HG03575 (cell line): ENCODE results near the gene RHEBL1.

ENCODE experiments used
- ATAC-seq: cut with Tn5 transposase; IDR thresholded peaks from one replicate; pipeline ENCODE4 v1.9.1; 2021; ENCODE audit not compliant: unreplicated experiment, insufficient number of reproducible peaks, low FRiP score; ENCODE audit errors: extremely low read depth

RHEBL1 gene

GRCh38 chr12:49026678-49027480 lies 42.9 kb downstream of the RHEBL1 start:
- ATAC-seq, result no peak

- no peak for ATAC-seq
Observed at GRCh38 chr12:49026101-49026500, 43.7 kb downstream of the RHEBL1 start.

DNA sequence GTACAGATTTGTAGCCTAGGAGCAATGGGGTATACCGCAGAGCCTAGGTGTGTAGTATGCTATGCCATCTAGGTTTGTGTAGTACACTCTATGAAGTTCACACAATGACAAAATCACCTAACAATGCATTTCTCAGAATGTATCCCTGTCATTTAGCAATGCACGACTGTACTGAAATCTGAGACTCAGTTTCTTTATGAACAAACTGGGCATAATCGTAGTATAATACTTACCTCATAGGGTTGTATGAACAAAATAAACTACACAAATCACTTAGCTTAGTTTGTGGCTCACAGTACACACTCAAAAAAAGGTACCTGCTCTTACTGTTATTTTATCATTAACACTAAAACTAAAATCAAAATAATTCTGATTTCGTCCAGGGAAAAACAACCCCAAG lies 44.3 kb downstream of the RHEBL1 start:
- ATAC-seq, result no peak

GRCh38 chr12:49024543-49024942 lies 45.2 kb downstream of the RHEBL1 start:
- ATAC-seq, result no peak

- no peak for ATAC-seq
Observed at GRCh38 chr12:49023812-49024211, 46.0 kb downstream of the RHEBL1 start.

DNA sequence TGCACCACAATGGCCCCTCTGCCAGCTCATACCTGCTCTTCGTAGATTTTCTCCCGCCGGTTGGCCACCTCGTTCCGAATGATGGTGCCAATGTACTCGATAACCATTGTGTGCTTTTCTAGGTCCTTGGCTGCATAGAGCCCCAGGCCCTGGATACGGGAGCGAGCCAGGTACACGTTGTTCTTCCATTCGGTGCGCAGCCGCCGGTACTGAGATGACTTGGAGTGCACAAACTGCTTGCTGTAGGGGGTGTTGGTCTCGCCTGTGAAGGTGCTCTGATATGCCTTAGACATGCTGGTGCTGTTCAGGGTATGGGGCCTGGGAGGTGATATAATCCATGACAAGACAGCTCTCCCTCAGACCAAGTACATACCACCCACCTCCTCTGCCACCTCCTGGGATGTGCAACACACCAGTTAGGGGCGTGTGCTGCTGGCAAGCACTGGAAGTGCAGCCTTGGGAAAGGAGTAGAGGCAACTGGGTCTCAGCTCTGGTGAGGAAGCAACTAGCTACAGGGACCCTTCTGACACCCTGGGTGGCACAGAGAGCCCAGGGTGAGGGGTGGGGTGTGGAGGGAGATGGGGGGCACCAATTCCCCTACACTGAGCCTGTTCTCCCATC lies 47.1 kb downstream of the RHEBL1 start:
- ATAC-seq, result no peak

DNA sequence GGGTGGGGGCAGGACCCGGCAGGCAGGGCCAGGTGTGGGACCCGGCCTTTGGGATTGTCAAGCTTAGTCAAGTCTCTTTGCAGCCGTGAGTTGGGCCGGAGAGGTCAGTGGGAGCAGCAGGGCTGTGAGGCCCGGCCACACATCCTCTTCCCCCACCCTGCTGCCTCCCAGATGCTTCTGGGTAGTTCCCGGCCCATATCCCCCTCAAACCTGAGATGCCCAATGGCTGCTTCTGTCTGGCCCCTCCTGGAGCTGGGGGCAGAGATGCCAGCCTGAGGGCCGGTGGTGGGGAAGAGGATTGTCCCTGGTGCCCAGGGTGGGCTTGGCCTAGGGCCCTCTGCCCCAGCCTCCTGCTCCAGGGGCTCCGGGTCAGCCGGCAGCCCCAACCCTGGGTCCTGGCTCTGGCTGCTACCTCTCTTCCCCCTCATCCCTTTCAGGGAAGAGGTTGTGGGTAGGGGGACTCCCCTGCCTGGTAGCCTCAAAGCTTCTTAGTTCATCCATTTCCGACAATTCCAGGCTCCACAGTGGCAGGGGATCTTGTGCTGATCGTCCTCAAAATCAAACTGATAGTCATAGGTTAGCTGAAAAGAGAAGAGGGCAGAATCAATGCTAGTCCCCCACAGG lies 48.4 kb downstream of the RHEBL1 start:
- no peak for ATAC-seq

GRCh38 chr12:49020441-49020840 lies 49.3 kb downstream of the RHEBL1 start:
- no peak for ATAC-seq

GRCh38 chr12:49019443-49020324 lies 50.1 kb downstream of the RHEBL1 start:
- no peak for ATAC-seq

GRCh38 chr12:49019120-49019430 lies 50.7 kb downstream of the RHEBL1 start:
- peak; percentile 8 for ATAC-seq

DNA sequence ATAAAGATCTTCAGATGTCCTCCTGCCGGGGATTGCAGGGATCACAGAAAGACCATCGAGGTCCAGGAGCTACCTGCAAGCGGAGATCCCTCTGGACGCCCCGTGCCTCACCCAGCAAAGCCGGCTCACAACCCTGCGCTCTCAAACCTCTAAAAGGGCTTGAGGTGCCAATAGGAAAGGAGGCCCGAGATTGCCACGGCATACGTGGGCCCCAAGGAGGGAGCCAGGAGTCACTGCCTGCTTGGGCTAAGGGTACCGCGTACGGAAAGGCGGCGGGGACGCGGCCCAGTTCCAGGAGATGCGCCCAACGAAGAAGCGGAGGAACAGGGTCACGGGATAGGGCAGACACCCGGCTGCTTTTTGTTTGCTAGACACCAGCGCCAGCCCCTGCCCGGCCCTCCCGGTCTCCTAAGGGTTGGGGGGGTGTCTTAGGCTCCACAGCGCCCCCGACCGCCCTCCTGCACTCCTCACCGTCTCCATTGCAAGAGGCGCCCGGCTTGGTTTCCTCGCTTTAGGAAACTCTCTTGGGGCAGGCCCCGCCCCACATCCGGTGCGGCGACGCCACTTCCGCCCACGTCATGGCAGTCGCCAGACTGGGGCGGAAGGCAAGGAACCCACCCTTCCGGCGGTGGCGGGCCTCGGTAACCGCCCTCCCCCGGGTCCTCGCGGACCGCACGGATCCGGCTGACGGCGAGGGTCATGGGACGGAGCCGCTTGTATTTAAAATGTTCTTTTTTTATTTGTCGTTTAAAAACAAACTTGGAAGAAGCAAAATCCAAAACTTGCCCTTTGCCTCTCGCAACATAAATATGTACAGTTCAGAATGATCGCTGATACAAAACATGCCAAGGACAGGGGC lies 51.3 kb downstream of the RHEBL1 start, which contains the start of gene PRKAG1:
TSS of gene PRKAG1 (minus strand) at position 516 of the 859 bp plus-strand sequence. CDS start at position 480, 36 bp downstream.
- ATAC-seq, result peak; percentile 63

GRCh38 chr12:49017891-49018260 lies 51.9 kb downstream of the RHEBL1 start:
- ATAC-seq, result no peak

DNA sequence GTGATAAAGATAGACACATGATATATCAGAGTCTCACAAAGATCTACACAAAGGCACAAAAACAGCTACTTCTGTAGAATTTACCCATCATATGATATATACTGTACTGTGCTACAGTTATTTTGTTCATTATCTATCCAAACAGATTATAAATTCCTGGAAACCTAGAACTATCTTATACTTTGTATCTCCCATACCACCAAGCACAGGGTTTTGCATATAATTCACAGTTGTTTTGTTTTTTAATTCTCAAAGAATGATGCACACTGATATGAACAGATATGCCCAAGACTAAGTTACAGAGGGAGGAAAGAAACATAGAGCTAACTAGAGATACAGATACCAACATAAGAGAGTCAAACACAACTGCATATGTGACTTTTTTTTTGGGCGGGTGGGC lies 54.6 kb downstream of the RHEBL1 start:
- no peak for ATAC-seq
